ENCODE results near the gene GRK4.
"Not testable (repeated sequence)": the region's sequence is repeated elsewhere in the genome, so short reads cannot be mapped to it uniquely, and the experiment has no call there.

GRK4 gene

GRCh38 chr4:2941138-2942036 is 22.0 kb upstream of the GRK4 start:
- no peak for DNase-seq (ENCODE audit: low read depth in 3 of 3)

GRCh38 chr4:2942037-2942531 is 21.3 kb upstream of the GRK4 start:
- DNase-seq (ENCODE audit: low read depth in 3 of 3), result no peak

DNA sequence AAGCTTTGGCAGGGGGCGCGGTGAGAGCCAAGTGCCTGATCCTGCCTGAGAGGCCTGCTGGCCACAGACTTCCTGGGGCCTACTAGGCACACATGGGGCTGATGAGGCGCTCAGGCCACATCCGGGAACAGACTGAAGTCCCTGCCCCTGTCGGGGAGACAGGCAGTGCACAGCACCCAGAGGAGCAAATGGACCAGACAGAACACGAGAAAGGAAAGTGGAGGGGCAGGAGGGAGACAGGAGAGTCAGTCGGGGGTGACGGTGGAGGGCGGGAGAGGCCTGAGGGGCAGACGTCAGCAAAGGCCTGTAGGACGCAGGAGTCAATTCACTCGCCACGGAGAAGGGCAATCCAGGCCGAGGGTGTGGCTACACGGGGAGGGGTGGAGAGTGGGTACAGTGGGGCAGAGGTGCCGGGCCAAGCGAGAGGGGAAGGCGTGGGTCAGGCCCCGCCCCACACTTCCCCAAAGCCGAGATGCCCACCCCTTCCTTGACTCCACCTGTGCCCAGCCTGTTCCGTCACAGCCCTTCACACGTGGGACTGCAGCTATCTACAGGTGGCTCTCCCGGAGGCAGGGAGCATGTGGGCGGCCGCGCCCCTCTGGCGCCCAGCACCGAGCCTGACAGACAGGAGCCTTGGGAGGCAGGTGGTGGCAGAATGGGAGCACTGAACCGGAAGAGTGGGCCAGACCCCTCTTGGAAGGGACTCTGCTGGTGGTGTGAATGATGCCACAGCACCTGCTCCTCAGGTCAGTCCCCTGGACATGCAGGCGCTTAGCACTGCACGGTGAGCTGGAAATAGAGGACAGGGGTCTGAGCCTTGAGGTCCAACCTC is 20.6 kb upstream of the GRK4 start:
- no peak for DNase-seq (ENCODE audit: low read depth in 3 of 3)

DNA sequence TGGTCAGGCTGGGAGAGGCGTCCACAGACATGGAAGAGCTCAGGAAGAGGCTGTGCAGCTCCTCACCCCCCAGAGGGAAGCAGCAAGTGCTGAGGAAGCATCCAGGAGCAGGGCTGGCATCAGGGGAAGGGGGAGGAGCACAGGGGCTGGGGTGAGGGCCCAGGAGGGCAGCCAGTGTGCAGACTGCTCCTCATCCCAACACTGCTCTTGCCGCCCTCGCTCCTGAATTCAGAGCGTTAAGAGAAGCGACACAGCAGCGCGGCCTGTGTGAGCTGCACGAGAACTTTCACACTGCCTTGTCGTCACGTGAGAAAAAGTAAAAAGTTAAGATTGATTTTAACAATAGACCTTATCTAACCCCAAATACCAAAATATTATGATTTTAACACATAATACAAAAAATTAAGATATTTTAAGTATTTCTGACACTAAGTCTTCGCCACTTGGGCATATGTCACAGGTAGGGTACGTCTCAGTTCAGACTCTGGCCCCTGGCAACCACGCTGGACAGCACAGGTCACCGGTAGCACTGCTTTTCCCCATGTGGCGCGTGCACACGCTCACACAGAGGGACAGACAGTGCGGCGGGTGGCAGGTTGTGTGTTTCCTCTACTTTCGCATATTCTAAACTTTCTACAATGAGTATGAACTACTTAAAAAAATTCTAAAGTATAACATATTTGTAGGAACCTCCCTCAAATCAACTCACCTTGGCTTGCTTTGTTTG is 19.8 kb upstream of the GRK4 start:
- no peak for DNase-seq (ENCODE audit: low read depth in 3 of 3)

DNA sequence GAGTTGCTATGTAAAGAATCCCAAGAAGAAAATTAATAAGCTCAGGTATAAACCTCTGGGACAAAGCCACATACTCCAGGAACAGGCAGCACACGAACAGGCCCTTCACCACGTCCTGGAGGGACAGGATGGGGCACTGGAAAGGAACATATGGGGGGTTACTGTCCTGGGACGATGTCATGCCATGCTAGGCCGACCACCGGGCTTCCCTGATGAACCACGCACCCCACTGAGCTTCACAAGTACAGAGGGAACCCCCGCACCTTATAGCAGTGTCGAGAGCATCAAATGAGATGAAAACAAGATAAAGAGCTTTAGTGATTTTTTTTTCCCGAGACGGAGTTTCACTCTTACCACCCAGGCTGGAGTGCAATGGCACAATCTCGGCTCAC is 19.3 kb upstream of the GRK4 start:
- no peak for DNase-seq (ENCODE audit: low read depth in 3 of 3)

DNA sequence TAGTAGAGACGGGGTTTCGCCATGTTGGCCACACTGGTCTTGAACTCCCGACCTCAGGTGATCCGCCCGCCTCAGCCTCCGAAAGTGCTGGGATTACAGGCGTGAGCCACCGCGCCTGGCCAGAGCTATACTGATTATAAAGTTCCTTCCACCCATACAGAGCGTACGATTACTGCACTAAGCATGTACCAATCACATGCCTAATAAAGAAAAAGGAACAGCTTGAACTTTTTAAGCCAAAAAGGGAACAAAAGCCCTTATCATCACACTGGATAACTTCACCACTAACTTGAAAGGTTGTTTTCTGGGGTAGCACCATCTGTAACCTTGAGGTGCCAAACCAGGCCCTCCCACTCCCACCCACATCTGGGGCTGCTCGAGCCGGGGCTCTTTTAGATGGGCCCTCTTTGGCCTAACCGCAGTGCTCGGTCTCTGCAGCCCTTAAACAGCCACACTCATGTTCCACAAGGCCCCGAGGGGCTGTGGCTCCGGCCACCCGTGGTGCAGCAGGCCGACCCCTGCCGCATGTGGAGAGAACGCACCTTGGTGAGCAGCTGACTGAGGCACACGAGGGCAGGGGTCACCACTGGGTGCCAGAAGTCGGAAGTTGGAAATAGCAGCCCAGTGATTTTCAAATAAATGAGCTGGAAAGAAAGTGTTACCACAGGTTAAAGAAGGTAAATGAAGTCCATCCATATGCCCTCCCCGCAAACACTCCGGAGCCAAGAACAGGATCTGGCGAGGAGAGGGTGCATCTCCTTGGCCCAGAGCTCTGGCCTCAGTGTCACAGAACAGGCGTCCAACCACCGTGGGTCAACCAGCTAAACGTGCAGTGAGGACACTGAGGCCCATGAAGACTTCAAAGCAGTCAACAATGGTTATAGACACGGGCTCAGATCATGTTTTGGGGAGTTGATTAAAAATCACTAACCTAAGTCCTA is 18.5 kb upstream of the GRK4 start:
- DNase-seq (ENCODE audit: low read depth in 3 of 3), result no peak

DNA sequence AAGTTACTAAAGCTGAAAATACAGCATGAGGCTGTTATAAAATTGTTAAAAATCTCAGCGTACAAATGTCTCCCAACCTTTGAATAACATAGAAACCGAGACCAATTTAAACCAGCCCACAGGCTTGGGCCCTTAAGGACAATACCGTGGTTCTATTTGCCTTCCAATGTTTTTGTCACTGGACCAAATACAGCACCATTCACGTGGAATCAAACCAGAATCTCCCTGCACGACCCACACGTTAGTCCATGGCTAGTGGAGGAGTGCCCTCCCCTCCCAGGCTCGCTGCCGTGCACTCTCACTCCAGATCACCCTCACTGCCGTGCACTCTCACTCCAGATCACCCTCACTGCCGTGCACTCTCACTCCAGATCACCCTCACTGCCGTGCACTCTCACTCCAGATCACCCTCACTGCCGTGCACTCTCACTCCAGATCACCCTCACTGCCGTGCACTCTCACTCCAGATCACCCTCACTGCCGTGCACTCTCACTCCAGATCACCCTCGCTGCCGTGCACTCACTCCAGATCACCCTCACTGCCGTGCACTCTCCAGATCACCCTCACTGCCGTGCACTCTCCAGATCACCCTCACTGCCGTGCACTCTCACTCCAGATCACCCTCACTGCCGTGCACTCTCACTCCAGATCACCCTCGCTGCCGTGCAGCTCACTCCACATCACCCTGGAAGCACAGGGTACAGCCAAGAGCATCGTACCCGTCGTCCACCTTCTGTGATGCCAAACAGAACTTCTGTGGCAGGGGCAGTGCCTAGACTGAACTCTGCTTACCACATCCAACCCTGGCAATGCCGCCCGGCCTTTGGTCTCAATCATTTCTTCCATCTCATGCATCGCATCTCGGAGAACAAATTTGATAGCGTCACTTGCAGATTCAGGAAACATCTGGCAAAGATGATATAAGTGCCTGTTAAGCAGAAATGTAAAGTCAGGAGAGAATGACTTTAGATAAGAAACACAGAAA is 17.5 kb upstream of the GRK4 start:
- not testable (repeated sequence) for DNase-seq (ENCODE audit: low read depth in 3 of 3)

DNA sequence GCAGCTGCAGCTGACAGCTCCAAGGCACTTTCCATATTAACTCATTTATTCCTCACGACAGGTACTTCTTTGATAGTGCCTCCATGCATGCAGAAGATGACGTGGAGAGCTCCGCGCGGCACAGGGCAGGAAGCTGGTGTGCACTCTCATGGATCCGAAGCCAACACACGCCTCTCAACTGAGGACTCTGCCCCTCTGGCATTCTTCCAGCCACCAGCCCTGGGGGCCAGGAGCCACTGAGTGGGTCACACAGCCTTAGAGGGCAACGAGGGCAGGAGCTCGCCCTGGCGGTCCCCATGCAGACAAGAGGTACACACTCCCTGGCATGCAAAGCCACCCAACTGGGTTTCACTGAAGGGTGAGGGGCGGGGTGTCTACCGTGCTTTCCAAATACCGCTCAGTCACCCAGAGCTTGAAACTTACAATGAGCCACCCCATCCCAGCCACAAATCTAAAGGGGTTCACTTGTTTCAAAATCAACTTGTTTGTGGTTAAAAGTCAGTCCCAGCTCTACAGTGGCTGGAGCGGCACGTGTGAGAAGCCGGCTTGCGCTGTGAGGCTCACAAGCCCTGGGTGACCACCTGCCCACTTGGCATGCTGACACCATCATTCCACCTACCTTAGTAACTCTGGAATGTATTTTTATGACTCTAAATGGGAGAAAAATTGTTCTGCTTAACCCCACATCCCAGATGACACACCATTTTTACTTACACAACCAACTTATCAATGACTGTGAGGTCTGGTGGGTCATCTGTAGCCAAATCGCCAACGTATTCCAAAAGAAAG is 16.4 kb upstream of the GRK4 start:
- DNase-seq (ENCODE audit: low read depth in 3 of 3), result no peak

DNA sequence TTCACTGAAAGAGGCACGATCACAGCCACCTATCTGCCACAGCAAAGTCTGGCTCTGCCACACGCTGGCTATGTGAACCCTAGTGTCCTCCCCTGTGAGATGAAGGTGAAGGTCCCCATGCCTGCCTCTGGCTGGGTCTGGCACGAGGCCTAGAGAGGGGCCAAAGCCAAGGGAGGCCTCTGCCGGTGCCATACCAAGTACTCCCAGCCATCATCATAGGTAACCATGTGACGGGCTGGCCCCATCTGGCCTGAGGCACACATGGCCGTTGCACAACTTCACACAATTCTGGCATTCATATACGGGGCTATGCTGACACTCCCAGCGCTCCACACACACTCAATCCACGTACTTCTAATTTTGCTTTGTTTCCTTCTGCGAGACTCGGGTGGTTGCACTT is 15.4 kb upstream of the GRK4 start:
- DNase-seq (ENCODE audit: low read depth in 3 of 3), result no peak

GRCh38 chr4:2948895-2949781 is 14.2 kb upstream of the GRK4 start:
- no peak for DNase-seq (ENCODE audit: low read depth in 3 of 3)

DNA sequence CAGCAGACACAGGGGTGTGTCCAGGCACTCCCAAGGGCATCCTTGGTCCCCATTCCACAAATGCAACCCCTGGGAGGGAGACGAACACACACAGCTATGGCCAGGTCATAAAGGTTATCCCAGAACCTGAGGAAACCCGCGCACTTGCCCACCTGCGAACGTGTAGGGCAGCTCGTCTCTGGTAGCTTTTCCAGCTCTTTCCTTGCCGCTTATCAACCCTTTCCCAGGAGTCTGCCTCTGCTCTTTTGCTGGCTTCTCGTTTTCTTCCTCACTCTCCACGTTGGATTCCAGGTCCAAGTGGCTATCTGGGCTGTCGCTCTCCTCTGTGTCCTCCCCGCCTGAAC is 13.6 kb upstream of the GRK4 start:
- DNase-seq (ENCODE audit: low read depth in 3 of 3), result no peak

DNA sequence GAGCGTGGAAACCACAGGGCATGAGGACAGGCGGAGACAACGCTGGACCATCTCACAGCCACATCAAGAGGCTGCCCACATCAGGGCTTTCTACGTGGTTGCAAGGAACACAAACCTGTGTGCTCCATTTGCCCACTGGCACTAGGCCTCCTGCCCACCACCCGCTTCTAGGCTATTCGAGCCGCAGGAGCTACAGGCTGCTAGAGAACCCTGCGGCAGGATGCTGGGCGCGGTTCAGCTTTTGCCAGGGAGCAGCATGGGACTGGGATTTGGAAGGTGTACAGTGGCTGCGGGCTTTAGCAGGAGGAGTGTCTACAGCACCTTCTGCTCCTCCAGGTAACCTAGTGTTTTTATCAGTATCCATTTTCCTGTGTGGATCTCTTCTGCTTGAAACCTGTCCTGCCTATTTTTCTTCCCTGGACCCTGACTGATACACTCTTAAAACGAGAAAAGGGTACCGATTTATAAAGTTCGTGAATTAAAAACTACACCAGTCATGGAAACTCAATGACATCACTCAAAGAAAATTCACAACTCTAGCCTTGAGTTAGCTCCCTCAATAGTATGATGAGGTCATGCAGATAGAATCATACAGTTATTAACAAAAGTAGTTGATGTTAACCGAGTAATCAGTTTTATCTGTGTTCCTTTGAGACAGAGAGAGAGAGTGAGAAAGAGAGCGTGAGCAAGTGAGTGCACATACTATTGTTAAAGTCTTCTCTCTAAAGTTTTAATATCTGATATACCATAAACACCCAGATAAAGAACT is 13.0 kb upstream of the GRK4 start:
- DNase-seq (ENCODE audit: low read depth in 3 of 3), result no peak

DNA sequence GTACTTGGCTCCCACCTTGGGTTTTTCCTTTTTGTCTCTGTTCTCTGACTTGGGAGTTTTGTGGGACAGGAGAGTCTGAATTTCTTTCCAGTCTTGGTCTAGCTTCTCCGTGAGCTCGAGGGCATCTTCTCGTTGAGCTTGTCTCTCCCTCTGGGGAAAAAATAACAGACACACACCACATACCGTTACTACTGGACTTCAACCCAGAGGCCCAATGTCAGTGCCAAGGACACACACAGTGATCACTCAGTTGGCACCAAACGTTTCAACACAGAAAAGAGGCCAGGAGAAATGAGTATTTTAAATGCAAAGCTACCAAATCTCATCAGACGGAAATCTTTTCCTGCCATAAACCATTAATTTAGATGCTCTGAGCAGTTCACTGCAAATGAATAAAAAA is 9.9 kb upstream of the GRK4 start:
- DNase-seq (ENCODE audit: low read depth in 3 of 3), result no peak

DNA sequence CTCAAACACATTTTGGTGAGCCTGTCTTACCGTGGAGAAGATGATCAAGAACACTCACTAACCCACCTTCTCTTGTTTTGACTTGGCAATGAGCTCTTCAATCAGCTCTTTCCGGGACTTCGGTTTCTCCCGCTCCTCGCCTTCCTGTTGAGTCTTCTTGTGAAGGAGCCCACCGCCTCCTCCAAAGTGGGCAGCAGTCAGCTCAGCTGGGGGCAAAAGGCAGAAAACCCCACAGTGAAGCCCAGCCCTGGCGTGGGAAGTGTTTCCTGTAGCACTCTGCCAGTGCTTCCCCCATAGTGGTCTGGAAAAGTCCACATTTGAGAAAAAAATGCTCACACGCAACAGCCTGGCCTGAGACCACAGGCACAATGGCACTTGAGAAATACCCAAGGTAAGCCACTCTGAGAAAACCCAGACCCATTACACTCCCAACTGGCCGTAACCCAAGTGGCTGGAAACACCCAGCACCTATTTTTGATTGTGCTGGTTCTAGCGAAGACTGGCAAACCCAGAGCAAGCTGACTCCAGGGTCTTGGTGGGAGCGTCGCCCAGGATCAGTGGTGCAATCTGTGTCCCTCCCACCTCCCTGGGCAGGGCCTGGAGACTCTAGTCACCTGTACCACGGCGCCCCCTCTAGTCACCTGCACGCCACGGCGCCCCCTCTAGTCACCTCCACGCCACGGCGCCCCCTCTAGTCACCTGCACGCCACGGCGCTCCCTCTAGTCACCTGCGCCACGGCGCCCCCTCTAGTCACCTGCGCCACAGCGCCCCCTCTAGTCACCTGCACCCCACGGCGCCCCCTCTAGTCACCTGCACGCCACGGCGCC is 8.8 kb upstream of the GRK4 start:
- peak in 1 of 3 experiments; percentile 41 for DNase-seq (ENCODE audit: low read depth in 3 of 3)

DNA sequence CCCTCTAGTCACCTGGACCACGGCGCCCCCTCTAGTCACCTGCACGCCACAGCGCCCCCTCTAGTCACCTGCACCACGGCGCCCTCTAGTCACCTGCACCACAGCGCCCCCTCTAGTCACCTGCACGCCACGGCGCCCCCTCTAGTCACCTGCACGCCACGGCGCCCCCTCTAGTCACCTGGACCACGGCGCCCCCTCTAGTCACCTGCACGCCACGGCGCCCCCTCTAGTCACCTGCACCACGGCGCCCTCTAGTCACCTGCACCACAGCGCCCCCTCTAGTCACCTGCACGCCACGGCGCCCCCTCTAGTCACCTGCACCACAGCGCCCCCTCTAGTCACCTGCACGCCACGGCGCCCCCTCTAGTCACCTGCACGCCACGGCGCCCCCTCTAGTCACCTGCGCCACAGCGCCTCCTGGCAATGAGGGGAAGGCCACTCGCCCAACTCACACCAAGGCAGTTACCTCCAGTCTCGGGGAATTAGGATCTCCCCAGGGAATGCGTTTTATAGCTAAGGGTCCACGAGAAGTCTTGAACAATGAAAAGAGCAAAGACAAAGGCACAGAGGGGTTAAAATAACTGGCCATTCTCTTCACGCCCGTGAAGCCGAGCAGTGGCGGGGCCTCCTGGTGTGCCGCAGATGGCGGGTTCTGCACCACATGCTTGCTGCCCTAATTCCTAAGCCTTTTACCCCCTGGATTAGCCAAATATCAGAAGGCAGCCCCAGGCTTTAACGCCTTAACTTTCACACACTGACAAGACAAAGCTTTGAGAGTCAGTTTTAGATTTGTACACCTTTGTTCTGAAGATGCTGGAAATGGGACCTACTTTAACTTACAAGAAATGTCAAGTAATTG is 8.0 kb upstream of the GRK4 start:
- DNase-seq (ENCODE audit: low read depth in 3 of 3), result not testable (repeated sequence)

Measured in stimulated activated CD4-positive, alpha-beta T cell treated with anti-CD3 and anti-CD28 coated beads, TNF-alpha, amount 100 ng/mL, for 4 hours (primary cell).